ENCODE measurements around the gene PRH1.

GRCh38 chr12:10849425-10849878, 34.6 kb downstream of the PRH1 start, which contains the start of gene PRR4:
- no peak for TF ChIP-seq CTCF (IDR thresholded peaks at IDR 0.05)
- TF ChIP-seq POLR2A (IDR thresholded peaks at IDR 0.05) = no peak
